Loucy (cell line): ENCODE measurements around the gene APOM.
A peak's percentile ranks its signal among the peaks of the same experiment; 100 is the strongest.

Experiments used
- H2AFZ ChIP-seq: fragments of 200-600 bp; sonication (generic); 2 replicates; pipeline ENCODE4 v1.6.0; 2016; ENCODE audit warnings: antibody characterized with exemption, mild to moderate bottlenecking, low read length, moderate library complexity
- H3F3A ChIP-seq: fragments of 200-600 bp; 2 replicates; pipeline ENCODE4 v1.6.0; 2016; ENCODE audit warnings: antibody characterized with exemption, low read depth, mild to moderate bottlenecking
- H3K27me3 ChIP-seq: fragments of 200-600 bp; sonication (generic); 2 replicates; pipeline ENCODE4 v1.6.1; 2014; ENCODE audit warnings: low read length, mild to moderate bottlenecking; ENCODE audit not compliant: insufficient read depth, poor library complexity, severe bottlenecking
- H3K36me3 ChIP-seq: fragments of 200-600 bp; sonication (generic); 2 replicates; pipeline ENCODE4 v1.6.1; 2016; ENCODE audit warnings: low read length; ENCODE audit not compliant: insufficient read depth
- H3K4me1 ChIP-seq: fragments of 200-600 bp; sonication (generic); 2 replicates; pipeline ENCODE4 v1.5.1; 2014; ENCODE audit warnings: low read length, mild to moderate bottlenecking; ENCODE audit not compliant: insufficient read depth, poor library complexity, severe bottlenecking
- H3K4me2 ChIP-seq: fragments of 200-600 bp; sonication (generic); 2 replicates; pipeline ENCODE4 v1.6.0; 2014; ENCODE audit warnings: antibody characterized with exemption, low read length, low read depth, mild to moderate bottlenecking; ENCODE audit not compliant: poor library complexity, severe bottlenecking
- H3K4me3 ChIP-seq: fragments of 200-600 bp; sonication (generic); 2 replicates; pipeline ENCODE4 v1.5.1; 2014; ENCODE audit warnings: low read length, mild to moderate bottlenecking, mixed read lengths; ENCODE audit not compliant: poor library complexity, severe bottlenecking
- H3K79me2 ChIP-seq: fragments of 200-600 bp; sonication (generic); 2 replicates; pipeline ENCODE4 v1.6.1; 2014; ENCODE audit warnings: low read length; ENCODE audit not compliant: insufficient read depth
- H3K9ac ChIP-seq: fragments of 200-600 bp; sonication (generic); 2 replicates; pipeline ENCODE4 v1.6.0; 2014; ENCODE audit warnings: mild to moderate bottlenecking, low read depth, low read length, moderate library complexity; ENCODE audit not compliant: poor library complexity, severe bottlenecking
- H3K9me2 ChIP-seq: fragments of 200-600 bp; sonication (generic); replicated peaks from 2 replicates; pipeline ENCODE4 v1.6.1; 2016; ENCODE audit warnings: low read depth, low read length, mixed read lengths
- H3K9me3 ChIP-seq: fragments of 200-600 bp; sonication (generic); 2 replicates; pipeline ENCODE4 v1.6.1; 2014; ENCODE audit warnings: mild to moderate bottlenecking, antibody characterized with exemption, low read length, low read depth; ENCODE audit not compliant: insufficient read depth
- H4K20me1 ChIP-seq: fragments of 200-600 bp; sonication (generic); 2 replicates; pipeline ENCODE4 v1.6.0; 2014; ENCODE audit warnings: antibody characterized with exemption, low read length, mild to moderate bottlenecking; ENCODE audit not compliant: insufficient read depth, poor library complexity, severe bottlenecking
- EZH2phosphoT487 ChIP-seq: fragments of 200-600 bp; IDR thresholded peaks from 2 replicates; pipeline ENCODE4 v1.6.1; 2018; ENCODE audit warnings: antibody characterized with exemption, mild to moderate bottlenecking, moderate library complexity, borderline replicate concordance
- TF ChIP-seq, protein P1 (sequence below): fragments of 200-600 bp; sonication (generic); conservative IDR thresholded peaks from 2 replicates; pipeline ENCODE4 v1.5.1; 2014; ENCODE audit warnings: mild to moderate bottlenecking, antibody characterized with exemption, low read length

APOM gene

DNA sequence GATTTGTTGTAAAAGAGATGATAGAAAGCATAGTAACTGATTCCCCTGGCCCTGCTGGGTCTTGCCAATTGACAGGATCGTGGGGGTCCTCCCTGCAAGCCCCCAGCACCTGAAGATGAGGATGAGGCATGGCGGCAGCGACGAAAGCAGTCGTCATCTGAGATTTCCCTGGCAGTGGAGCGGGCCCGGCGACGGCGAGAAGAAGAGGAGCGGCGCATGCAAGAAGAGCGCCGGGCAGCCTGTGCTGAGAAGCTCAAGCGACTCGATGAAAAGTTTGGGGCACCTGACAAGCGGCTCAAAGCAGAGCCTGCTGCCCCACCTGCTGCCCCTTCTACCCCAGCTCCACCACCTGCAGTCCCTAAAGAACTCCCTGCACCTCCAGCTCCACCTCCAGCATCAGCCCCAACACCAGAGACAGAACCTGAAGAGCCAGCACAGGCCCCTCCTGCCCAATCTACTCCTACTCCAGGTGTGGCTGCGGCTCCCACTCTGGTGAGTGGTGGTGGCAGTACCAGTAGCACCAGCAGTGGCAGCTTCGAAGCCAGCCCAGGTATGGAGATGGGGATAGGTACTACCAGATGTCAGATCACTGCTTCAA lies 27.9 kb upstream of the APOM start:
- Histone ChIP-seq H3K4me2 (peak overlapping the region; percentile 30), H3F3A (no peaks in the 10 kb centered on the region), H3K9me2 (no peaks in the 10 kb centered on the region), H3K36me3 (peaks cover 96% of the 10 kb centered on the region), H2AFZ (no peak overlapping the region), H3K27me3 (no peaks in the 10 kb centered on the region), H3K4me3 (no peak overlapping the region), H3K4me1 (peaks cover 30% of the 10 kb centered on the region), H4K20me1 (peaks cover 95% of the 10 kb centered on the region), H3K9me3 (no peaks in the 10 kb centered on the region), H3K9ac (no peak overlapping the region), H3K79me2 (peaks cover 99% of the 10 kb centered on the region)
- TF ChIP-seq EZH2phosphoT487, result no peak
- TF ChIP-seq, protein P1, sequence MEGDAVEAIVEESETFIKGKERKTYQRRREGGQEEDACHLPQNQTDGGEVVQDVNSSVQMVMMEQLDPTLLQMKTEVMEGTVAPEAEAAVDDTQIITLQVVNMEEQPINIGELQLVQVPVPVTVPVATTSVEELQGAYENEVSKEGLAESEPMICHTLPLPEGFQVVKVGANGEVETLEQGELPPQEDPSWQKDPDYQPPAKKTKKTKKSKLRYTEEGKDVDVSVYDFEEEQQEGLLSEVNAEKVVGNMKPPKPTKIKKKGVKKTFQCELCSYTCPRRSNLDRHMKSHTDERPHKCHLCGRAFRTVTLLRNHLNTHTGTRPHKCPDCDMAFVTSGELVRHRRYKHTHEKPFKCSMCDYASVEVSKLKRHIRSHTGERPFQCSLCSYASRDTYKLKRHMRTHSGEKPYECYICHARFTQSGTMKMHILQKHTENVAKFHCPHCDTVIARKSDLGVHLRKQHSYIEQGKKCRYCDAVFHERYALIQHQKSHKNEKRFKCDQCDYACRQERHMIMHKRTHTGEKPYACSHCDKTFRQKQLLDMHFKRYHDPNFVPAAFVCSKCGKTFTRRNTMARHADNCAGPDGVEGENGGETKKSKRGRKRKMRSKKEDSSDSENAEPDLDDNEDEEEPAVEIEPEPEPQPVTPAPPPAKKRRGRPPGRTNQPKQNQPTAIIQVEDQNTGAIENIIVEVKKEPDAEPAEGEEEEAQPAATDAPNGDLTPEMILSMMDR, result no peak

DNA sequence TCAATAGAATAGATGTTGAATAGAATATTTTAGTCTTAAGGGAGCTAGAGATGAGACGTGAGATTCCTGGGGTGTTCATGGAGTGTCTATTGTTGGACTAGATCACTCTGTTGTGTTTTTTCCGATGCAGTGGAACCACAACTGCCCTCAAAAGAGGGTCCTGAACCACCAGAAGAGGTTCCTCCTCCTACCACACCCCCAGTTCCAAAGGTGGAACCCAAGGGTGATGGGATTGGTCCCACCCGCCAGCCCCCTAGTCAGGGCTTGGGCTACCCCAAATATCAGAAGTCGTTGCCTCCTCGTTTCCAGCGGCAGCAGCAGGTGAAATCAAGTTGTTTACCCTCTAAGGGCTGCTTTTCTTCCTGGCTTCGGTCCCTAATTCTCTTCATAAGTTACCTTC lies 26.7 kb upstream of the APOM start:
- Histone ChIP-seq H3K36me3 (peaks cover 98% of the 10 kb centered on the region), H3K9me2 (no peaks in the 10 kb centered on the region), H3K9me3 (no peaks in the 10 kb centered on the region), H3K27me3 (no peaks in the 10 kb centered on the region), H3K79me2 (peaks cover 98% of the 10 kb centered on the region), H3K4me1 (peaks cover 20% of the 10 kb centered on the region), H3F3A (no peaks in the 10 kb centered on the region), H3K4me2 (no peak overlapping the region), H3K9ac (no peak overlapping the region), H3K4me3 (no peak overlapping the region), H2AFZ (no peak overlapping the region), H4K20me1 (peaks cover 95% of the 10 kb centered on the region)
- no peak for TF ChIP-seq EZH2phosphoT487
- TF ChIP-seq, protein P1, result no peak

DNA sequence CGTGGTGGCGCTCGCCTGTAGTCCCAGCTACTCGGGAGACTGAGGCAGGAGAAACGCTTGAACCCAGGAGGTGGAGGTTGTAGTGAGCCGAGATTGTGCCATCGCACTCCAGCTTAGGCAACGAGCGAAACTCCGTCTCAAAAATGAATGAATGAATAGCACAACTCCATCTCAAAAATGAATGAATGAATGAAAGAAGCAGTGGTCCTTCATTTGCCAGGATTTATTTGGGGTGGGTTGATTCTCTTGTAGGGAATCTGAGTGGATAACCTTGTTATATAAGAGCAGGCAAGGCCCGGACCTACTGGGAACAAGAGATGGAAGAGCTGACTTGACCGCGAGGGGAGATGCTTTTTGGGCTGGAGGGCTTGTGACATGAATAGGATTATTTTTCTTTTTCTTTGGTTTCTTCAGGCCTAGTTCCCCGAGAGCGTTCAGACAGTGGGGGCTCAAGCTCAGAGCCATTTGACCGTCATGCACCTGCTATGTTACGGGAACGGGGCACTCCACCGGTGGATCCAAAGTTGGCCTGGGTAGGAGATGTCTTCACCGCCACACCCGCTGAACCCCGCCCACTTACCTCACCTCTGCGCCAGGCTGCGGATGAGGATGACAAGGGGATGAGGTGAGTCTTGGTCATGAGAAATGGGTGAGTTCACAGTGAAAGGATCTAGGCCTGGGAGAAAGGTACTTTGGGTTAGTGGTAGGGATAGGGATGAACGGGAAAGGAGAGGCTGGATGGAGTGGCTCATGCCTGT lies 25.3 kb upstream of the APOM start:
- H3K9me2 ChIP-seq, result no peaks in the 10 kb centered on the region
- peaks cover 95% of the 10 kb centered on the region for H4K20me1 ChIP-seq
- H3K9me3 ChIP-seq, result no peaks in the 10 kb centered on the region
- H3K27me3 ChIP-seq, result no peaks in the 10 kb centered on the region
- H3K36me3 ChIP-seq, result peaks cover 99% of the 10 kb centered on the region
- no peak overlapping the region for H3K4me3 ChIP-seq
- H3K79me2 ChIP-seq, result peaks cover 91% of the 10 kb centered on the region
- H3F3A ChIP-seq, result no peaks in the 10 kb centered on the region
- TF ChIP-seq, protein P1, result no peak
- no peak for TF ChIP-seq EZH2phosphoT487
- no peak overlapping the region for H3K9ac ChIP-seq
- H2AFZ ChIP-seq, result no peak overlapping the region
- peaks cover 15% of the 10 kb centered on the region for H3K4me1 ChIP-seq
- no peak overlapping the region for H3K4me2 ChIP-seq
